Osteocyte (in vitro differentiated cells): ENCODE data around the gene ARHGAP5. TPM values are rescaled to one million over a fixed set of nuclear protein-coding genes. Genes with fewer than 3 reads are reported as not detected.

Experiments used
- DNase-seq: peaks from one replicate; pipeline ENCODE4 v3.0.0; 2021; ENCODE audit warnings: mixed read lengths; ENCODE audit not compliant: unreplicated experiment; ENCODE audit errors: extremely low spot score
- H3K27ac Mint-ChIP-seq: one replicate; pipeline ENCODE4 v1.8.0; 2021; ENCODE audit warnings: mild to moderate bottlenecking, mixed read lengths; ENCODE audit not compliant: unreplicated experiment
- H3K27me3 Mint-ChIP-seq: one replicate; pipeline ENCODE4 v1.8.0; 2021; ENCODE audit warnings: mixed read lengths; ENCODE audit not compliant: unreplicated experiment
- H3K36me3 Mint-ChIP-seq: one replicate; pipeline ENCODE4 v1.8.0; 2021; ENCODE audit warnings: mixed read lengths; ENCODE audit not compliant: unreplicated experiment
- H3K4me1 Mint-ChIP-seq: one replicate; pipeline ENCODE4 v1.8.0; 2021; ENCODE audit warnings: mixed read lengths; ENCODE audit not compliant: unreplicated experiment
- H3K4me3 Mint-ChIP-seq: one replicate; pipeline ENCODE4 v1.8.0; 2021; ENCODE audit warnings: mild to moderate bottlenecking, moderate library complexity, mixed read lengths; ENCODE audit not compliant: unreplicated experiment
- H3K9me3 Mint-ChIP-seq: one replicate; pipeline ENCODE4 v1.8.0; 2021; ENCODE audit warnings: mixed read lengths; ENCODE audit not compliant: unreplicated experiment
- total RNA-seq: library from RNA; stranded (reverse); gene quantifications from 2 replicates; pipeline ENCODE4 v1.2.1, GENCODE V29; 2021
- TF ChIP-seq, protein P1 (sequence below): fragments of 200-600 bp; sonication (generic); IDR thresholded peaks from 2 replicates; pipeline ENCODE4 v1.5.0; 2021; ENCODE audit warnings: antibody characterized with exemption, mild to moderate bottlenecking, moderate library complexity

The ARHGAP5 gene
- total RNA-seq, 1 donor from 2014 or later: 87.1 TPM

DNA sequence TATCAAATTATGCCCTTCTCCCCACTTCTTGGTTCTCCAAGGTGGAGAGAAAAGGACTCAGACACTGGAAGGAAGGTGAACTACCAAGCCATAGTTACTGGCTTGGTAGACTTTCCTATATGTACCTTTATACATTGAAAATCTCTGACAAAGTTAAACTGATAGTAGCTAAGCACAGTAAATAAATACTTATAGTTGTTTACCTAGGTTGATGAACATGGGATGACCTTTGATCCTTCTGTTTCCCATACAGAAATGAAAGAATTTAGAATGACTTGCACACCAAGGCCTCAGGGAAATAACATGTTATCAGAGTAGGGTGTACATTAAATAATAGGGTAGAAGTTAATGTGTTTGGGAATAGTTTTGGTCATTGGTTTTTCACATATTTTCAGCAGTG lies 6.7 kb downstream of the ARHGAP5 start:
- peaks cover 74% of the 10 kb centered on the region for H3K4me1 Mint-ChIP-seq
- no peak overlapping the region for H3K27ac Mint-ChIP-seq
- H3K4me3 Mint-ChIP-seq: no peak overlapping the region

DNA sequence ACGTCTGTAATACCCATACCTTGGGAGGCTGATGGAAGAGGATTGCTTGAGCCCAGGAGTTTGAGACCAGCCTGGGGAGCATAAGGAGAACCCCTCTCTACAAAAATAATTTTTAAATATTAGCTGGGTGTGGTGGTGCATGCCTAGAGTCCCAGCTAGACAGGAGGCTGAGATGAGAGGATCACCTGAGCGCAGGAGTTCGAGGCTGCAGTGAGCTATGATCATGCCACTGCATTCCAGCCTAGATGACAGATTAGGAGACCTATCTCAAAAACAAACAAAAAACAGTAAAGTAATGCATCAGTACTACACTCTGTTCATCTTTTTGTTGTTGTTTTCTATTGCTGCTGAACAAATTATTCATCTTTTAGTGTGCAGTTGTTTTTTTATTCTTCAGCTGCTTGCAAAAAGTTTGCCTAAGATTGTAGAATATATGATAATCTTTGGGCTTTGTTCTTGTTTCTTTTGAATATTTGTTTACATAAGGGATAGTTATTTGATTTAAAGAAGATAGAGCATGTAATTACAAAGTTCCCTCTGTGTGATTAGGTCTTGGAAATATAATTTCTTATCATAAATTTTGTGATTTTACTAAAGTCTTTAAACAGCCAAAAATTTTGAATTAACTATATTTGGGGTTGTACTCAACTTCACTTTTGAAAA lies 8.2 kb downstream of the ARHGAP5 start:
- TF ChIP-seq, protein P1, sequence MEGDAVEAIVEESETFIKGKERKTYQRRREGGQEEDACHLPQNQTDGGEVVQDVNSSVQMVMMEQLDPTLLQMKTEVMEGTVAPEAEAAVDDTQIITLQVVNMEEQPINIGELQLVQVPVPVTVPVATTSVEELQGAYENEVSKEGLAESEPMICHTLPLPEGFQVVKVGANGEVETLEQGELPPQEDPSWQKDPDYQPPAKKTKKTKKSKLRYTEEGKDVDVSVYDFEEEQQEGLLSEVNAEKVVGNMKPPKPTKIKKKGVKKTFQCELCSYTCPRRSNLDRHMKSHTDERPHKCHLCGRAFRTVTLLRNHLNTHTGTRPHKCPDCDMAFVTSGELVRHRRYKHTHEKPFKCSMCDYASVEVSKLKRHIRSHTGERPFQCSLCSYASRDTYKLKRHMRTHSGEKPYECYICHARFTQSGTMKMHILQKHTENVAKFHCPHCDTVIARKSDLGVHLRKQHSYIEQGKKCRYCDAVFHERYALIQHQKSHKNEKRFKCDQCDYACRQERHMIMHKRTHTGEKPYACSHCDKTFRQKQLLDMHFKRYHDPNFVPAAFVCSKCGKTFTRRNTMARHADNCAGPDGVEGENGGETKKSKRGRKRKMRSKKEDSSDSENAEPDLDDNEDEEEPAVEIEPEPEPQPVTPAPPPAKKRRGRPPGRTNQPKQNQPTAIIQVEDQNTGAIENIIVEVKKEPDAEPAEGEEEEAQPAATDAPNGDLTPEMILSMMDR: no peak
- H3K9me3 Mint-ChIP-seq: no peaks in the 10 kb centered on the region
- DNase-seq: no peak
- H3K4me3 Mint-ChIP-seq: no peak overlapping the region
- peaks cover 3% of the 10 kb centered on the region for H3K36me3 Mint-ChIP-seq
- H3K27ac Mint-ChIP-seq: no peak overlapping the region
- H3K27me3 Mint-ChIP-seq: no peaks in the 10 kb centered on the region
- peaks cover 63% of the 10 kb centered on the region for H3K4me1 Mint-ChIP-seq

More for the DNA sequence above, 6.7 kb downstream of the ARHGAP5 start:
- Mint-ChIP-seq H3K9me3 (no peaks in the 10 kb centered on the region), H3K36me3 (peaks cover 2% of the 10 kb centered on the region), H3K27me3 (no peaks in the 10 kb centered on the region)
- TF ChIP-seq, protein P1: no peak
- no peak for DNase-seq

DNA sequence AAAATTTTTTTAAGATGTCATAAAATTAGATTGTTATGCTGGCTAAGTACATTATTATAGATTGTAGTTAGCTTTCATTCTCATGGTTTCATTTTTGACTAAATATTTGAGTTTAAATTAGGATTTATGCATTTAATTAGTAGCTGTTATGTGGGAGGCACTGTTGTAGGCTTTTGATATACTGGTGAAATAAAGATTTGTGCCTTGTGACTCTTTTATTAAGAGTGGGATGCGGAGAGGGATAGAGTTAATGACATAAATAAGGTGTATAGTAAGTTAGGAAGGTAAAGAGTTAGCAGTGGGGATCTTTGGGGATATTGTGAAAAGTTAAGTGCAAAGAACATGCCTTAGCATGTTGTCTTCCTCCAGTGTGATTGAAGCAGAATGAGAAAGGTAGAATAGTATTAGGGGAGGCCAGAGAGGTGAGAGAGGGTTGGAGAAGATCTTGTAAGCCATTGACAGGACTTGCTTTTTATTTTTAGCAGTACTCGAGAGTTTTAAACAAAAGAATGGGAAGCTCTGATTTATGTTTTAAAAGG lies 8.8 kb downstream of the ARHGAP5 start:
- Mint-ChIP-seq H3K4me3 (no peak overlapping the region), H3K4me1 (peaks cover 57% of the 10 kb centered on the region), H3K27ac (no peak overlapping the region), H3K36me3 (peaks cover 9% of the 10 kb centered on the region), H3K27me3 (no peaks in the 10 kb centered on the region), H3K9me3 (no peaks in the 10 kb centered on the region)
- TF ChIP-seq, protein P1: no peak
- DNase-seq: no peak

DNA sequence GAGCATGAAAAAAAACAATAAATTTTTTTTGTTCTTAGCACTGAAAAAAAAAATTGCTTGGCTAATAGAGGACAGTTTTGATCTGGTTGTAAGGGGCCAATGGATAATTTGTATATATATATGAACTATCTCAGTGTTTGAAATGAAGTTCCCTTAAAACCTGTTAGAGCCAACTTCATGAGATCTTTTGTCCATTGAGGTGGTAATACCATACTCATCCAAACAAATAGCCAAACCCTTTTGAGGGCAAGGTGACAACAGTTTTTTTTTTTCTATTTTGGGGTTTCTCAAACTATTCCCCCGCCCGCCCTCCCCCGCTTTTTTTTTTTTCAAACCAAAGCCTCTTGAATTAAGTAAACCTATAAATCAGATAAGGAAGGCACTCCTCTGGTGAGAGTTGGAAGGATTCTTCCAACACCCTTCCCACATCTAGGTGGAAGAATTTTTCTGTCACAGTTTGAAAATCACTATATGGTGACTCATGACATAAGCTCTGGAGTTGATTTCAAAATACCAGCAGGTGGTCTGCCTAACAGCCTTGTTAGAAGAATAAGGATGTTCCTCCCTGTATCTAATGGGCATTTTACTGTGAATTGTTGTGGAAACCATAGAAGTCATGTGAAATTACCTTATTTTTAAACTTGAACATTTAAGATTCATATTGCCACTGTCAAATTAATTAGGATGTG lies 10.2 kb downstream of the ARHGAP5 start:
- TF ChIP-seq, protein P1: no peak
- no peak overlapping the region for H3K4me3 Mint-ChIP-seq
- H3K9me3 Mint-ChIP-seq: no peaks in the 10 kb centered on the region
- peak overlapping the region; percentile 16 for H3K27ac Mint-ChIP-seq
- no peaks in the 10 kb centered on the region for H3K27me3 Mint-ChIP-seq
- H3K36me3 Mint-ChIP-seq: peaks cover 23% of the 10 kb centered on the region
- peaks cover 47% of the 10 kb centered on the region for H3K4me1 Mint-ChIP-seq
- DNase-seq: no peak

DNA sequence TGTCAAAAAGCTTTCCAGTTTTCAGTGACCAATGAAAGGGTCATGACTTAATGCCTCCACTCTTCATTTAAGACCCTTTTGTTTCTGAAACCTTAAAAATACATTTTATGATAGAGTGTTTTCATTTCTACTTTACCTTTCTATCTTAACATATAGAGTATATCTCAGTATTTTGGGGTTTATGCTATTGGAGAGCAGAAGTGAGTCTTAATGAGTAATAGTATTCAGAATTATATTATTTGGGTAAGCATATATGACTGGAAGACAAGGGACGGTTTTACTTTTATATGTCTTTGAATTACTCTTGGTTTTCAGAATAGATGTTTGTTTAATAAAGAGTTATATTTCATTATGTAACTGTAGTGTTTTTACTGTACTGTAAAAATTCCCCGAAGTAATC lies 10.8 kb downstream of the ARHGAP5 start:
- H3K36me3 Mint-ChIP-seq: peaks cover 28% of the 10 kb centered on the region
- no peaks in the 10 kb centered on the region for H3K27me3 Mint-ChIP-seq
- TF ChIP-seq, protein P1: no peak
- no peaks in the 10 kb centered on the region for H3K9me3 Mint-ChIP-seq
- no peak overlapping the region for H3K4me3 Mint-ChIP-seq
- DNase-seq: no peak
- peak overlapping the region; percentile 16 for H3K27ac Mint-ChIP-seq
- peaks cover 42% of the 10 kb centered on the region for H3K4me1 Mint-ChIP-seq
